GM12874 (cell line): ENCODE measurements around the gene PLXND1.

Experiments
- TF ChIP-seq, protein P1 (sequence below): IDR thresholded peaks from 2 replicates; pipeline ENCODE4 v1.5.1; 2011; ENCODE audit warnings: low read depth, mild to moderate bottlenecking, control low read depth, low read length, moderate library complexity; ENCODE audit not compliant: insufficient read depth

PLXND1 gene

DNA sequence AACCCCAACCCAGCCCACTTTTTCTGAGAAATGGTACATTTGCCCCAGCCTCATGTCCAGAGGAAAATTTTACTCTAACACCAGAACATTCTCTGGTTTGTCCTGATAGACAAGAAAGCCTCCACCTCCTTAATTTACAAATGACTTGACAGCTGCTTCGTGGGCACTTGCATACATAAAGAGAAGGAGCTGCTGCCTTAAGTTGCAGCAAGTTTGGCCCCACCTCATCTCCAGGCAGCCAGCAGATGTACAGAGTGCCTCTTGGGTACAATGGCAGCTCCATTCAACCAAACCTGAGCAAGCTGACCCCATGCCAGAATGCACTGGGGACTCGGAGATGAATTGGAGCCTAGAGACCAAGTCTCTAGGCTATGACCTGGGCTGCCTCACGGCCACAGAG is 69.7 kb downstream of the PLXND1 start:
- TF ChIP-seq, protein P1, sequence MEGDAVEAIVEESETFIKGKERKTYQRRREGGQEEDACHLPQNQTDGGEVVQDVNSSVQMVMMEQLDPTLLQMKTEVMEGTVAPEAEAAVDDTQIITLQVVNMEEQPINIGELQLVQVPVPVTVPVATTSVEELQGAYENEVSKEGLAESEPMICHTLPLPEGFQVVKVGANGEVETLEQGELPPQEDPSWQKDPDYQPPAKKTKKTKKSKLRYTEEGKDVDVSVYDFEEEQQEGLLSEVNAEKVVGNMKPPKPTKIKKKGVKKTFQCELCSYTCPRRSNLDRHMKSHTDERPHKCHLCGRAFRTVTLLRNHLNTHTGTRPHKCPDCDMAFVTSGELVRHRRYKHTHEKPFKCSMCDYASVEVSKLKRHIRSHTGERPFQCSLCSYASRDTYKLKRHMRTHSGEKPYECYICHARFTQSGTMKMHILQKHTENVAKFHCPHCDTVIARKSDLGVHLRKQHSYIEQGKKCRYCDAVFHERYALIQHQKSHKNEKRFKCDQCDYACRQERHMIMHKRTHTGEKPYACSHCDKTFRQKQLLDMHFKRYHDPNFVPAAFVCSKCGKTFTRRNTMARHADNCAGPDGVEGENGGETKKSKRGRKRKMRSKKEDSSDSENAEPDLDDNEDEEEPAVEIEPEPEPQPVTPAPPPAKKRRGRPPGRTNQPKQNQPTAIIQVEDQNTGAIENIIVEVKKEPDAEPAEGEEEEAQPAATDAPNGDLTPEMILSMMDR: no peak

DNA sequence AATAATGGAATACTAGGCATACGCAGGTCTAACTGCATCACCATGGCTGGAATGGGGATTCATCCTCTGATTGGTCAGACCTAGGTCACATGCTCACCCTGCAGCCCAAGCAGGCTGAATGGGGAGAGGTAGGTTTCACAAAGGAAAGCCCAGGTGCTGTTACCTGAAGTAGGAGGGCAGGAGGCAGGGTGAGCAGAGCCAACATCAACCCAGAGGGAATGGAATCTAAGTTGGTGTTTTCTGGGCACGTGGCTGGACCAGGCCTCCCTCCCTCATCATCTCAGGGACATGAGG is 70.2 kb downstream of the PLXND1 start:
- TF ChIP-seq, protein P1: no peak

DNA sequence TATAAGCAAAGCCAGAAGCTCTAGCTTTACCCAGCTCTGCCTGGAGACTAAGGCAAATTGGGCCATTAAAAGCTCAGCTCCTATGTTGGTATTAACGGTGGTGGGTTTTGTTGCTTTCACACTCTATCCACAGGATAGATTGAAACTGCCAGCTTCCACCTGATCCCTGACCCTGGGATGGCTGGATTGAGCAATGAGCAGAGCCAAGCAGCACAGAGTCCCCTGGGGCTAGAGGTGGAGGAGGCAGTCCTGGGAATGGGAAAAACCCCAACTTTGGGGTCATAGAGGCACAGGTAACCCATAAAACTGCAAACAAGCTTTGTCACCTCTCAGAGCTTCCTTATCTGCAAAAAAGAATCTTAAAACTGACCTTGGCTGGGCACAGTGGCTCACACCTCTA is 71.4 kb downstream of the PLXND1 start:
- TF ChIP-seq, protein P1: no peak

DNA sequence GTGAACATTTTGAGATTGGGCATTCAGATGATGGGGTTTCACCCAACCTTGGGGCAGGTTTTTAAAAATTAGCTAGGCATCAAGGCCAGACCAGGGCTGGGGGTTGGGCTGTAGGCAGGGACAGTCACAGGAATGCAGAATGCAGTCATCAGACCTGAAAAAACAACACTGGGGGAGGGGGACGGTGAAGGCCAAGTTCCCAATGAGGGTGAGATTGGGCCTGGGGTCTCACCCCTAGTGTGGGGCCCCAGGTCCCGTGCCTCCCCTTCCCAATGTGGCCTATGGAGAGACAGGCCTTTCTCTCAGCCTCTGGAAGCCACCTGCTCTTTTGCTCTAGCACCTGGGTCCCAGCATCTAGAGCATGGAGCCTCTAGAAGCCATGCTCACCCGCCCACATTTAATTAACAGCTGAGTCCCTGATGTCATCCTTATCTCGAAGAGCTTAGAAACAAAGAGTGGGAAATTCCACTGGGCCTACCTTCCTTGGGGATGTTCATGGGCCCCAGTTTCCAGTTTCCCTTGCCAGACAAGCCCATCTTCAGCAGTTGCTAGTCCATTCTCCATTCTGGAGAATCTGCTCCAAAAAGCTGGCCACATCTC is 71.9 kb downstream of the PLXND1 start:
- TF ChIP-seq, protein P1: no peak

DNA sequence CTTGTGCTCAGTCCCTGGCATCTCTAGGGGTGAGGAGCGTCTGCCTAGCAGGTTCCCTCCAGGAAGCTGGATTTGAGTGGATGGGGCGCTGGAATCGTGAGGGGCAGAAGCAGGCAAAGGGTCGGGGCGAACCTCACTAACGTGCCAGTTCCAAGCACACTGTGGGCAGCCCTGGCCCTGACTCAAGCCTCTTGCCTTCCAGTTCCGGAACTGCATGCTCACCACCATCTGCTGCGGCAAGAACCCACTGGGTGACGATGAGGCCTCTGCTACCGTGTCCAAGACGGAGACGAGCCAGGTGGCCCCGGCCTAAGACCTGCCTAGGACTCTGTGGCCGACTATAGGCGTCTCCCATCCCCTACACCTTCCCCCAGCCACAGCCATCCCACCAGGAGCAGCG is 73.1 kb downstream of the PLXND1 start:
- TF ChIP-seq, protein P1: no peak

DNA sequence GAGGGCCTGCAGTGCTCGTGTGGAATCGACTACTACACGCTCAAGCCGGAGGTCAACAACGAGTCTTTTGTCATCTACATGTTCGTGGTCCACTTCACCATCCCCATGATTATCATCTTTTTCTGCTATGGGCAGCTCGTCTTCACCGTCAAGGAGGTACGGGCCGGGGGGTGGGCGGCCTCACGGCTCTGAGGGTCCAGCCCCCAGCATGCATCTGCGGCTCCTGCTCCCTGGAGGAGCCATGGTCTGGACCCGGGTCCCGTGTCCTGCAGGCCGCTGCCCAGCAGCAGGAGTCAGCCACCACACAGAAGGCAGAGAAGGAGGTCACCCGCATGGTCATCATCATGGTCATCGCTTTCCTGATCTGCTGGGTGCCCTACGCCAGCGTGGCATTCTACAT is 74.2 kb downstream of the PLXND1 start:
- TF ChIP-seq, protein P1: no peak

DNA sequence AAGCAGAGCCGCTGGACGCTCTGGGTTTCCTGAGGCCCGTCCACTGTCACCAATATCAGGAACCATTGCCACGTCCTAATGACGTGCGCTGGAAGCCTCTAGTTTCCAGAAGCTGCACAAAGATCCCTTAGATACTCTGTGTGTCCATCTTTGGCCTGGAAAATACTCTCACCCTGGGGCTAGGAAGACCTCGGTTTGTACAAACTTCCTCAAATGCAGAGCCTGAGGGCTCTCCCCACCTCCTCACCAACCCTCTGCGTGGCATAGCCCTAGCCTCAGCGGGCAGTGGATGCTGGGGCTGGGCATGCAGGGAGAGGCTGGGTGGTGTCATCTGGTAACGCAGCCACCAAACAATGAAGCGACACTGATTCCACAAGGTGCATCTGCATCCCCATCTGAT is 74.8 kb downstream of the PLXND1 start:
- TF ChIP-seq, protein P1: no peak
